ENCODE data around the gene CMTM8. TPM values are rescaled to one million over a fixed set of nuclear protein-coding genes. Genes with fewer than 3 reads are reported as not detected.

The CMTM8 gene
- total RNA-seq, 1 experiment from 2014 or later, result 9.0 TPM

DNA sequence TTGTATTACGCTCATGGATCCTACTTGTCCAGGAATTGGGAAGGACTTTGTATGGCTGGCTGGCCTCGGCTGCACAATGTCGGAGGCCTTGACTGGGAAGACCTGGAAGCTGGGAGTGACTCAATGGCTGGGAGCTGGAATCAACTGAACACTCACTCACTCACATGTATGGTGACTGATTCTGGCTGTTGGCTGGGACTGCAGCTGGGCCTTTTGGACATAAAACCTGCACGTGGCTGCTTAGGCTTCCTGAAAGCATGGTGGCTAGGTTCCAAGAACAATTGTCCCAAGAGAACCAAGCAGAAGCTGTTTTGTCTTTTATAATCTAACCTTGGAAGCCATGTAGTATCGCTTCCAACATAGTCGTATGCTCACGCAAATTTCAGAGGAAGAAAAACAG is 38.0 kb upstream of the CMTM8 start:
- H3K4me3 Mint-ChIP-seq, result no peak overlapping the region
- ChIA-PET CTCF (no interaction called here), POLR2A (no interaction called here)
- no peaks in the 10 kb centered on the region for H3K9me3 Mint-ChIP-seq
- TF ChIP-seq PRRX2 (CRISPR knock-in tag; IDR thresholded peaks at IDR 0.05) (no peak), ELF4 (CRISPR knock-in tag; IDR thresholded peaks at IDR 0.05; ENCODE audit: low read depth) (no peak)
- ATAC-seq, result no peak
- H3K27ac Mint-ChIP-seq, result no peak overlapping the region
- H3K4me1 Mint-ChIP-seq, result no peaks in the 10 kb centered on the region
- H3K36me3 Mint-ChIP-seq, result no peaks in the 10 kb centered on the region
- DNase-seq (ENCODE audit: low spot score), result no peak
- no peaks in the 10 kb centered on the region for H3K27me3 Mint-ChIP-seq (ENCODE audit: low read depth)

DNA sequence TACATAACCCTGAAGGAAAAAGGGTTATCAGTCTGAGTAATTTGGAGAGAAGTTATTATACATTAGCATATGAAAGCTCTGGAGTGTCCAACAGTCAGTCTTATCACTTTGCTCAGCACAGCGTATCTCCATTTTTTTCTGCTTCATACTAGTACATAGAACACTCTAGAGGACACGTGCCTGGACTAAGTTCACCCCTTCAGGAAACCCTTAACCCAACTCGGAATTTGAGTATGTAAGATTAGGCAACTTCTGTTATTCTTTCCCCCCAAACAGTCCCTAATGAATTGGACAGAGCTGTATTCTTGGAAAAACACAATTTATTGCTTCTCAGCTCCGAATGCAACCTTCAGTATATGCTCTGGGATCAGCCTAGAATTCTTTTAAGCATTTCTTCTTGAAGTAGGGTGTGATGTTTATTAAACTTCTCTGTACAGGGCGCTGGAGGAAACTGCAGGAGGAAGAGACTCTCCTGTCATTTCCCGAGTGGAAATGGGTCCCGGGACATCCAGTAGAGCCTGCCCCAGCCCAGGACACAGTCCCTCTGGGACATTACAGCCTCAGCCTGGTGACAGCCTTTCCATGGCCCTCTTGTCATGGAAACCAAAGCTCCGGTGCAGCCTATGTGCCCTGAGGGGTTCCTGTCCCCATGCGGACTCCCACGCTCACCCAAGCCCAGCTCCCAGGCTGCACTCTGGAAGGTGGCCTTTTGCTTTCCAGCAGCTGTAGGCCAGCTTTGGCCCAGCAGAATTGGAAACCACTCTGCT is 37.3 kb upstream of the CMTM8 start:
- Mint-ChIP-seq H3K4me1 (no peaks in the 10 kb centered on the region), H3K36me3 (no peaks in the 10 kb centered on the region), H3K27me3 (ENCODE audit: low read depth) (no peaks in the 10 kb centered on the region), H3K4me3 (no peak overlapping the region), H3K27ac (no peak overlapping the region), H3K9me3 (no peaks in the 10 kb centered on the region)
- ChIA-PET POLR2A (no interaction called here), CTCF (no interaction called here)
- no peak for ATAC-seq
- no peak for DNase-seq (ENCODE audit: low spot score)
- TF ChIP-seq SOX15 (CRISPR knock-in tag; IDR thresholded peaks at IDR 0.05) (no peak), ZNF416 (CRISPR knock-in tag; IDR thresholded peaks at IDR 0.05) (no peak), MYBL2 (CRISPR knock-in tag; IDR thresholded peaks at IDR 0.05) (no peak), ZNF532 (CRISPR knock-in tag; IDR thresholded peaks at IDR 0.05; ENCODE audit: borderline replicate concordance) (no peak), MXD4 (CRISPR knock-in tag; IDR thresholded peaks at IDR 0.05; ENCODE audit: borderline replicate concordance) (no peak), NR2C2 (CRISPR knock-in tag; IDR thresholded peaks at IDR 0.05) (no peak), TEAD1 (CRISPR knock-in tag; IDR thresholded peaks at IDR 0.05) (no peak), ZBTB43 (CRISPR knock-in tag; IDR thresholded peaks at IDR 0.05) (no peak), ZNF232 (CRISPR knock-in tag; IDR thresholded peaks at IDR 0.05) (no peak), NFYB (CRISPR knock-in tag; conservative IDR thresholded peaks at IDR 0.05; ENCODE audit: low read depth) (no peak), FOXJ3 (CRISPR knock-in tag; IDR thresholded peaks at IDR 0.05; ENCODE audit: borderline replicate concordance) (no peak), CTCF (IDR thresholded peaks at IDR 0.05) (no peak), CREM (CRISPR knock-in tag; IDR thresholded peaks at IDR 0.05) (no peak), ZNF425 (CRISPR knock-in tag; conservative IDR thresholded peaks at IDR 0.05) (no peak), USF1 (CRISPR knock-in tag; IDR thresholded peaks at IDR 0.05) (no peak), TP53 (CRISPR knock-in tag; IDR thresholded peaks at IDR 0.05) (no peak), ZNF671 (CRISPR knock-in tag; IDR thresholded peaks at IDR 0.05) (no peak)
- TF ChIP-seq, protein P1, sequence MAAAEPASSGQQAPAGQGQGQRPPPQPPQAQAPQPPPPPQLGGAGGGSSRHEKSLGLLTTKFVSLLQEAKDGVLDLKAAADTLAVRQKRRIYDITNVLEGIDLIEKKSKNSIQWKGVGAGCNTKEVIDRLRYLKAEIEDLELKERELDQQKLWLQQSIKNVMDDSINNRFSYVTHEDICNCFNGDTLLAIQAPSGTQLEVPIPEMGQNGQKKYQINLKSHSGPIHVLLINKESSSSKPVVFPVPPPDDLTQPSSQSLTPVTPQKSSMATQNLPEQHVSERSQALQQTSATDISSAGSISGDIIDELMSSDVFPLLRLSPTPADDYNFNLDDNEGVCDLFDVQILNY (CRISPR knock-in tag; IDR thresholded peaks at IDR 0.05), result no peak
- TF ChIP-seq, protein P2, sequence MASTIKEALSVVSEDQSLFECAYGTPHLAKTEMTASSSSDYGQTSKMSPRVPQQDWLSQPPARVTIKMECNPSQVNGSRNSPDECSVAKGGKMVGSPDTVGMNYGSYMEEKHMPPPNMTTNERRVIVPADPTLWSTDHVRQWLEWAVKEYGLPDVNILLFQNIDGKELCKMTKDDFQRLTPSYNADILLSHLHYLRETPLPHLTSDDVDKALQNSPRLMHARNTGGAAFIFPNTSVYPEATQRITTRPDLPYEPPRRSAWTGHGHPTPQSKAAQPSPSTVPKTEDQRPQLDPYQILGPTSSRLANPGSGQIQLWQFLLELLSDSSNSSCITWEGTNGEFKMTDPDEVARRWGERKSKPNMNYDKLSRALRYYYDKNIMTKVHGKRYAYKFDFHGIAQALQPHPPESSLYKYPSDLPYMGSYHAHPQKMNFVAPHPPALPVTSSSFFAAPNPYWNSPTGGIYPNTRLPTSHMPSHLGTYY (CRISPR knock-in tag; IDR thresholded peaks at IDR 0.05), result no peak
